Measurements from ENCODE around the gene TBC1D22B.
"Not testable (repeated sequence)": the region's sequence is repeated elsewhere in the genome, so short reads cannot be mapped to it uniquely, and the experiment has no call there.

The TBC1D22B gene

DNA sequence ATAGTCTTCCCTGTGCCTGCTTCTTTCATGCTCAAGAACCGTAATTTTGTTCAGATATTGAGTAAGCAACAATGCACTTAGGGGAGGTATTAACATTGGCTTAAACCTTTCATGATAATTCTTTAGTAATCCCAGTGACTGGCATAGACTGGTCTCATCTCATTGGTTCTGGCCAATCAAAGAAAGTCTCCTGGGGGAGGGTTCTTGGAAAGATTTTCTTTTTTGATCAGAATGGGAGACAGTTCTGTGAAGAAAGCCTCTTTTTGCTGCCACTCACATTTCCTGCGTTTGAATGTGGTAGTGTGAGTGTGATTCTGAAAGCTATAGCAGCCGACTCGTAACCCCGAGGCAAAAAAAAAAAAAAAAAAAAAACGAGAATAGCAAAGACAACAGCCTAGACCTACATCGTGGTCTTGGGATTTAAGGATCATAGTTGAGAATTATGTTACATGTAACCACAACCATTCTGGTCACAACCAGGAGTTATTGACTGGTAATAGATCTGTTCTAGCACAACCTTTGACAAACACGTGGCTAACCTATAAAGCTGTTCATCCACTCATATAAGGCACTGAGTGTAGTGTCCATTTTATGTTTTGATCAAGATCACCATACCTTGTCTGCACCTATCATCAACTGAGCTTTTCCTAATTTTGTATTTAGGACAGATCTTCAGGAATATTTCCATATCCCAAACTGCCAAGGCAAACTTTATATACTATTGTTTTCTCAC, 15.4 kb downstream of the TBC1D22B start:
- DNase-seq, result no peak

DNA sequence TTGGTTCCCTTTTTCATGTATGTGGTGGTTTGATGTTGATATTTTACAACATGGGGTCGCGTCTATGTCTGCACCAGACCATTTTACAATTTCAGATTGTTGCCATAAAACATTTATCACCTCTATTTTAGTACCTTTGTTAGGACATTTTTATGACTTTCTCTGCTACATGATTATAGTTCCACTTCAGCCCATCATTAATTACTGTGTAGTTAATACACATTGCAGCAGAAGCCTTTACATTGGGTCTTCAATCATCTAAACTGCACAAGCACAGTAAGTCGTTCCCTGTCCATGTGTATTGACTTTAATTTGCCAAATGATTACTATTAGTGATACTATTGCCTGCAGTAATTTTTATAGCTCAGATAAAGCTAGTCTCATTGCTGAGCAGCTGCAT, 16.1 kb downstream of the TBC1D22B start:
- no peak for DNase-seq

DNA sequence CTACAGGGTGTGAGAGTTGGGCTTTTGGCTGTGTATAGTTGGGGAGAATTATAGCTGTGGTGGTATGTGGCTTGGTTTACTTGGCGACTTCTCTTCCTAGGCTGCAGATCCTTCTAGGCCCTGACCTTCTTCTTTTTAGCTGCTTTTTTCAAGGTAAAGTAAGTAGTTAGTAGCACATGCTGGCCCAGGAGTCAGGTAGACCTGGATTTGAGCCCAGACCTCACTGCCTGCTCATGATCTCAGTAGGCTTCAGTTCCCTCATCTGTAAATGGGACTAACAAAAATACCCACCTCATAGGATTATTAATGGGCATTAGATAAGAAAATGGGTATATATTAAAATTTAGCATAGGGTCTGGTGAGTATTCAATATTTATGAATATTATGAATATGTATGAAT, 17.8 kb downstream of the TBC1D22B start:
- DNase-seq, result no peak

DNA sequence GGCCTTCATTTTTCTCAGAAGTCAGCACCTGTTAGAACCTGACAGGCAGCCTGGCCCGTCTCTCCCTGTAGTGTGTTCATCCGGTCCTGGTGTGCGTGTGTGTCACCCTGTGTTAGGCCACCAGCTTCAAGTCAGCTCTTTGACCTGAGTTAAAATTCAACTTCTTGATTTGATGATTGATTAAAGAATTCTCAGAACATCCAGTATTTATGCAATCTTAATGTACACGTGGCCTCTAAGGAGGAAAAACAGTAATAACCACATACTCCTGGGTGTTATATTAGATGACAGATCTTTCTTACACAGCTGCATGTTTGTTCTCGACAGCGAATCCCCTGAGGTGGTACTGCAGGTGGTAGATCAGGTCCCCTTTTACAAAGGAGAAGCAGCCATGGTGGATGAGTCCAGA, 19.4 kb downstream of the TBC1D22B start:
- DNase-seq, result no peak

DNA sequence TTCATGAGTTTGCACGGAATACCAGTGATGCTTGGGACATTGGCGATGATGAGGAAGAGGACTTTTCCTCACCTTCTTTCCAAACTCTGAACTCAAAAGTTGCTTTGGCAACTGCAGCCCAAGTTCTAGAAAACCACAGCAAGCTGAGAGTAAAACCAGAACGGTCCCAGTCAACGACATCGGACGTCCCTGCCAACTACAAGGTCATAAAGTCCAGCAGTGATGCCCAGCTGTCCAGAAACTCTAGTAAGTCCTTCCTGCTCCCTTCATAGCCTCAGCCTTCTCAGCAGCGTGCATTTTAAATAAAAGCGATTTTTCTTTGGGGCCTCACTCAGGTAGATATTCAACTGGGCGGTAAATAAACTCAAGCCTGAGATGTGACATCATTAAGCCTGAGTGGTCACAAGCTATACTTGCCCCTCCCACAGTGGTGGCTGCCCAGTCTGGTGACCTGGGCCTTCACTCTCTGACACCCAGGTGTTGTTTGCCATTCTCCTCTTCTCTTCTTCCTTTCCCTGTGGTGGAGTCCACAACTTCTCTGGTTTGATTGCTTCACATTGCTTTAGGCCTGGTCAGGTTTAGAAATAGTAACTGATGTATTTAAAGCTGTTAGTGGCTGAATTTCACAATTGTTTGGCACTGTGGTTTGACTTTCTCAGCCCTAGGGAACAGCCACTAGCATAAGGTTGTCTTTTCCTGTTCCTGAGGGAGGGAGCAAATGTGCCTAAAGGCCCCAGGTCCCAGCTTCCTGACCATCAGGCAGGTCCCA, 22.0 kb downstream of the TBC1D22B start:
- no peak for DNase-seq

DNA sequence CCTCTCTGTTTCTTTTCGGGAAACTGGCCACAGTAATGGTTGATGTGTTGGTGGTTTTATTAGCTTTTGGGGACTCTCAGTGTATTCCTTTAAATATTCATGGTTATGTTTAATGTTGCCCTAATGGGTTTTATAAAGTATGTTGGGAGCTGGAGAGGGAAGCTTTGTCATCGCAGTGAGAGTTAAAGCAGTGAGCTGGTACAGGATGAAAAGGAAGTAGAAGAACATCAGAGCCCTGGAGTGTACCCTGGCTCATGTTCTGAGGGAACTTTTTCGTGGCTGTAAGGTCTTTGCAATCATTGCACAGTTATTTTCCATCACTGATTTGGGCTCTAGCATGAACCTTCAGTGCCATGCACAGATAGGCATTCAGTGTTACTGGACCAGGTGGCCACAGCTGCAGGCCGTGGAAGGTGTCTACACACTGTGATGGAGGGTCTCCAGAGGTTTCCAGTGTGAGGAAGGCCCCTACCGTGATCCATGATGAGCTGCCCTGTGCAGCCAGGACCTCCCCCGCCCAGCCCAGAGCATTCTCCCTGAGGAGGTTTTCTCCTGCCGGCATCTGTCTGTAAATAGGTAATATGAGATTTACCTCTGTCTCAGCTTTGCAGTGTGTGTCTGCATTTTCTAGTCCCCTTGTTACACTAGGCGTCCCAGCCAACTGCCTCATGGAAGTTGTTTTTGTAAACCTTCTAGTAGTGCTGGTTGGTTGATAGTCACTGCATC, 22.8 kb downstream of the TBC1D22B start:
- no peak for DNase-seq

DNA sequence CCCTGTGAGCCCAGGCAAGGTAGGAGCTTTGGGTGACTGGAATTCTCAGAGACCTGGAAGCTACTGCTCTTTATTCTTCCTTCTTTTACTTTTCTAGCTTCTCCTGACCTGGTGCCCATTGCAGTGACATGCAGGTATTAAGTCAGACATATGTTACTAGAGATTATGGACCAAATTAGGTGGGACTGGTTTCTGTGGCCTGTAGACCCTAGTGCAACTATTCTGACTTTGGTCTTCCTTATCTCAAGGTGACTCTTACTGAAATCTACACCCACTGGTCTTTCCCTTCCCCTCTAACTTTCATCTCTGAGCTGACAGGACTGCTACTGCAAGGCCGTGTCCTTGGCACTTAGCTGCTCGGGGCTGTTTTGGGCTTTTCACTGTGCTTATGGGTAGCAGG, 24.8 kb downstream of the TBC1D22B start:
- no peak for DNase-seq

DNA sequence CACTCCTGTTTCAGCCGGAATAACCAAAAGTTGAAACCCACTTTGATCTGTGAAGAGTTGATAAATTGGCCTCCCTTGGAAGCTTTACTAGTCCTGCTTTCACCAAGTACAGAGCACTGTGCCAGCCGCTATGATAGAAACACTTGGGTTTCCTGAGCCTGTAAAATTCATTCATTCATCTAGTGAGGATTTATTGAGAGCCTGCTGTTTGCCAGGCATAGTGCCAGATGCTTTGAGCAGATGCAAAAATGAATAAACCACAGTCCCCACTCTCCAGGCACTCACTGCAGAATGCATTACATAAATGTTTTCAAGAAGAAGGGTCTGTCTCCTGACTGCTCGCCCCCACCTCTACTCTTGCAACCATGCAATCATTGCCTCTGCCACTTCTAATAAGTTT, 25.7 kb downstream of the TBC1D22B start:
- DNase-seq, result no peak

DNA sequence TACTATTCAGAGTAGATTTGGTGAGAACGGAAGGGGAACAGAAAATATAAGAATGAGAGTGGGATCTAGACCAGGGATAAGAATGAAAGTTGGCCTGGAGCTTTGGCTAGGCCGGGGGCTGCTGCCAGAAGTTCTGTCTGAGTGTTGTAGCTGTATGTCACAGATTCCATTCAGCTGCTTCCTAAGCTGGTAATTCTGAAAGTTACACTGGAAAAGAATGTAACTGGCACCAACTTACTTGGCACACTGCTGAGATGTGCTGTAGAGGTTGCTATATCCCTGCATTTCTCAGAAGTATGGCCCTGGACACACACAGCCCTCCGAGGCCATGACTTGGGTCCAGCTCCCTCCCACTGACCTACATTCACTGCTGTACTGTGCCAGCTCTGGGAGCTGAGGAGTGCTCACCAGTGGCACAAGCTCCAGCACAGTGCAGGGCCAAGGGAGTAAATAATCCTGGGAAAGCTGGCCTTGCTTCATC, 26.1 kb downstream of the TBC1D22B start:
- no peak for DNase-seq

DNA sequence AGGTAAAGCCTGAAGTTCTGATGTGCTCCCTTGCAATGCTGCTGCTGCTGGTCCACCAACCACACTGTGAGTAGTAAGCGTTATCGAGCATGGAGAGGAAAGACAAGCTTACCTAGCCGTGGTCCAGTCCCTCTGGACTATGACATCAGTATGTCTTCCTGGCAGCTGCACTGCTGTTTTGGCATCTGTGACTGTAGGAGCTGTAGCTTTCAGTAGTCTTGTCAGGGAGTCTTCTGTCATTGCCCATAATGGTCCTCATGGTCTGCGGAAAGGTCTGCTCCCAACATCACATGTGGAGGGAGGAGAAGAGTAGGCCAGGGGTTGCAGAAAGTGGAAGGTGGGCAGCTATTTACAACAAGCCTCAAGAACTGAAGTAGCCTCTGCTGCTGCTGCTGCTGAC, 27.2 kb downstream of the TBC1D22B start:
- DNase-seq, result no peak

DNA sequence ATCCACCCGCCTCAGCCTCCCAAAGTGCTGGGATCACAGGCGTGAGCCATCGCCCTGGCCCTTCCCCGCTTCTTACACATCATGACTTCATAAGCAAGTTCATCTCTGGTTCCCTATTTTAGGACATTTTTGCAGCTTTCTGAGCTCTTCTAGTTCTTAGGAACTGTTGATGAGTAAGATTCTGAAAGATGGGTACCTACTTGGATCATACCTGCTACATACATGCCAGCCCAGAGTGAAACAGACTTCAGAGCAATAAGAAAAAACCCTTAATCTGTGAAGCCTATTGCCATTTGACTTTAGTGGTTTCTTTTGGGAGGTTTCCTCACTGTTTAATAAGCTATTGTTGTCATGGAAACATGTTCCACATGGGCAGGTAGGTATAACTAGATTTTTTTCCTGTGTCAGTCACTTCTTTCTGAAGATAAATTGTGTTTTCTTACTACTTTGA, 28.3 kb downstream of the TBC1D22B start:
- DNase-seq, result no peak

DNA sequence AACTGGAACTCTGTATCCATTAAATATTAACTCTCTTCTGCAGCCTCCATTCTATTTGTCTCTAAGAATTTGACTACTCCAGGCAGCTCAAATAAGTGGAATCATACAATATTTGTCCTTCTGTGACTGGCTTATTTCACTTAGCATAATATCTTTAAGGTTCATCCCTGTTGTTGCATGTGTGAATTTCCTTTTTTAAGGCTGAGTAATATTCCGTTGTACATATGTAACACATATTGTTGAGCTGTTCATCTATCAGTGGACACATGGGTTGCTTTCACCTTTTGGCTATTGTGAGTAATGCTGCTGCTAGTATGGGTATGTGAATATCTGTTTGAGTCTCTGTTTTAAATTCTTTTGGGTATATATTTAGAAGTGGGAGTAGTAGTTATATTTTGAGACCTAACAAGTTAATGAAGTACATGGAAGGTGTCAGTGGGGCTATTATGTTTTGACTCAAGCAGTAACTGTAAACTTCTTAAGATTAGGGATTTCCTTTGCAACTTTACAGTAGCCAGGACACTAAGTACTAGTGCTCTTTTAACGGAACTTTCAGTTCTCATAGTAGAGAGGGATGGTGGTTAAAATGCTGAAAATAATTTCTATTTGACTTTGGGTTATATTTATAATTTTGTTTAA, 30.1 kb downstream of the TBC1D22B start:
- no peak for DNase-seq

DNA sequence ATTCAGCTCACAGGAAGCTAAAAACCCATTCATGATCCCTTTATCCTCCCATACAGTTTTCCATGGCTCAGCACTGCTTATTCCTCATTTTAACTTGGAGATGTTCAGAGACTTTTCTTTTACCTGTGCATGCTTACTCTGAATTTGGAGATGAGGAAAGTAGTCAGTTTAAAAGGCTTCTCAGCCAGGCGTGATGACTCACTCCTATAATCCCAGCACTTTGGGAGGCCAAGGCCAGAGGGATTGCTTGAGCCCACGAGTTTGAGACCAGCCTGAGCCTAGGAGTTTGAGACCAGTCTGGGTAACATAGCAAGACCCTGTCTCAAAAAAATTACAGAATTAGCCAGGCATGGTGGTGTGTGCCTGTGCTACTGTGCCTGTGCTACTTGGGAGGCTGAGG, 30.7 kb downstream of the TBC1D22B start:
- DNase-seq, result no peak

DNA sequence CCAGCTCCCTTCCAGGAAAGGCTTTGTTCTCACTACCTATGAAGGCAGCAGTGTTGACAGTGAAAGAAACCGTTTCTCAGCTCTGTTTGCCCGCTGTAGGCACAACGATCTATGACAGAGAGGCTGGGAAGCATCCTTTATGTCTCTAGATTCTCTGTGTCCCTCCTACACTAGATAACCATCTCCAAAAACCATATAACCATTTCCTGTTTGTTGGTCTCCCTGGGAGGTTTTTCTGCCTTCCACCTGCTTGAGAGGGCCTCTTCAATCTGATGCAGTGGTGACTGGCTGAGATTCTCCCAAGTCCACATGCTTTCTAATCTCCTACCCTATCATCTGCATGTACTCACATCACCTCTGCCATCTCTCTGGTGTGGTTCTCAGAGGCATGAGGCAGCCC, 32.4 kb downstream of the TBC1D22B start:
- no peak for DNase-seq

DNA sequence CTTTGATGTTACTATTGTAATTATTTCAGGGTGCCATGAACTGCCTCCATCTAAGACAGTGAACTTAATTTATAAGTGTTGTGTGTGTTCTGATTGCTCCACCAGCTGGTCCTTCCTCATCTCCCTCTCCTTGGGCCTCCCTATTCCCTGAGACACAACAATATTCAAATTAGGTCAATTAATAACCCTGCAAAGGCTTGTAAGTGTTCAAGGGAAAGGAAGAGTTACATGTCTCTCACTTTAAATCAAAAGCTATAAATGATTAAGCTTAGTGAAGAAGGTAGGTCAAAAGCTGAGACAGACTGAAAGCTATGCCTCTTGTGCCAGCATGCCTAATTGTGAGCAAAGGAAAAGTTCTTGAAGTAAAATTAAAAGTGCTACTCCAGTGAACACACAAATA, 35.9 kb downstream of the TBC1D22B start:
- DNase-seq, result no peak

DNA sequence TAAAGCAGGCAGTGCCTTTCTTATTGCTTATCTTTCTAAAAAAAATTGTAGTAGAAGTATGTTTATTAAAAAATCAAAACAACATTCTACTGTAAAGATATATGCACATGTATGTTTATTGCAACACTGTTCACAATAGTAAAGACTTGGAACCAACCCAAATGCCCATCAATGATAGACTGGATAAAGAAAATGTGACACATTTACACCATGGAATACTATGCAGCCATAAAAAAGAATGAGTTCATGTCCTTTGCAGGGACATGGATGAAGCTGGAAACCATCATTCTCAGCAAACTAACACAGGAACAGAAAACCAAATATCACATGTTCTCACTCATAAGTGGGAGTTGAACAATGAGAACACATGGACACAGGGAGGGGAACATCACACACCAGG, 40.1 kb downstream of the TBC1D22B start:
- DNase-seq, result not testable (repeated sequence)

DNA sequence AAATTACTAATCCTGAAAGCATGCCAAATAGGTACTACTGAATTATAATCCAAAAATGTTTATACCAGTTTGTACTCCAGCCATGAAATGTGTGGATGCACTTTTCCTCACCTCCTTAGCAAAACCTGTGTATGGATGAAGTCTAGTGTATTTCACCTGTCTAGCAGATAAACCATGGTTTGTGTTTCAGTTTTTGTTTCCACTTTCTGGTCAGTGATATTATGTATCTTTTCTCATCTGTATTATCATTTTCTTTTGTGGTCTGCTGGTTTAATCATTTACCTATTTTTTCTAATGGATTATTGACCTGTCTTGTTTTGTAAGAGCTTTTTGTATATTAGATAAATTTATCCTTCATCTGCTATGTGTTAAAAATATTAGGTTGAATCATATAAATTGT, 41.4 kb downstream of the TBC1D22B start:
- DNase-seq, result no peak

DNA sequence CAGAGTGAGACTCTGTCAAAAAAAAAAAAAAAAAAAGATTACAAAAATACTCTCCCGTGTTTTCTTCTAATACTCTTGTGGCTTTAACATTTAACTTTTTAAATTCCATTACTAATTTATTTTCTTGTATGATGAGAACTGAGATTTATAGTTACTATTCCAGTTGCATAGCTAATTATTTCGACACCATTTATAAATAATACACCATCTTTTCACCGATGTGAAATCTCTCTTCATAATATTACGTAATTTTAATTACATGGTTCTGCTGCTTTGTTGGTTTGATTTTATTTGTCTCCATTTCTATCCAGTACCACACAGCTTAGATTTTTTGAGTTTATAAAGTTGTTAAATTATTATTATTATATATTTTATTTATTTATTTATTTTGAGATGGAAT, 42.4 kb downstream of the TBC1D22B start:
- DNase-seq, result no peak

DNA sequence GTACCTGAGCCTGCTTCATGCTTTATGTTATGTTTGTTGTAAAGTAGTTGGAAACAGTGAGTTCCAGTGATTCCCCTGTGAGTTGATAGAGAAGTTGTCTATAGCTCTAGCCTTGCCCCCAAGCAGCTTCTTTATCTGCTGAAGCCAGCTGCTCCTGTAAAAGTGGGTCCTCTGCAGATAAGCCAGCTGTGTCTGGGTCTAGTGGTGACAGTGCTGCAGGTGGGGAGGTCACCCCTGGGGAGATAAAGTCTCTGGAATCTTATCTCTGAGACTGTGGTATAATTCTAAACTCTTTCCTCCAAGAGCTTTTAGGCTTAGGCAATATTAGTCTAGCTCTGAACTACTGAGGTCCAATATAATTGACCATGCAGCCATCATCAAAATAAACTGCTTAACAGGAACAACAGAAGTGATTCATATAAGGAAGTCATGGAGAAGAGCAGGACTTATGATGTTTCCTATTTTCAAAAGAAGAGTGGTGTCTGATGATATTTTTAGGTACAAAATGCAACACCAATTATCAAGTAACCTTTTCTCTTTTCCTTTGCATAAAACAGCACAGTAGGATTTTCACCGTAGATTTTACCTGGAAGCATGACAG, 44.6 kb downstream of the TBC1D22B start:
- DNase-seq, result no peak

DNA sequence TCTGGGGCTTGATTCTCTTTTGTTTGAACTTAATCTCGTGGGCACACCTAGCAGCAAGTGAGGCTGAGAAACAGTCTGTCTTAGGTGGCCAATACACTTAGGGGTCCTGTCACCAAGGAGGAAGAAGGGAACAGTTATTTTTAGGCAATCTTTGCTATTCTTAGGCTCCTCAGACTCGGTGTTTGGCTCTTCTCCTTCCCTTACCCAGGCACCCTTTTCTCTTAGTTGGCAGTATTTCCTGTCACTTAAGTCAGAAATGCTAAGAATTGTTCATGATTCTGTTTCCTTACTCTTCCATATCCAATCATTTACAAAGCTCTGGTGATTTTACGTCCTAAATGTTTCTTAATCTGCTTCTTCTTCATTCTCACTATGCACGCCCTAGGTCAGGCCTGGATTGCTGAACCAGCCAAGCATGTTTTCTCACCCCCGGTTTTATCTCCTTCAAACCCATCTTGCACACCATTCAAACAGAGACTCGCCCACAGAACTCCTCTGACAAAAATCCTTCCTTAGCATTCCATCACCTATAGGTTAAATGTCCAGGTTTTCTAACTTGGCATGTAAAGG, 45.6 kb downstream of the TBC1D22B start:
- no peak for DNase-seq

DNA sequence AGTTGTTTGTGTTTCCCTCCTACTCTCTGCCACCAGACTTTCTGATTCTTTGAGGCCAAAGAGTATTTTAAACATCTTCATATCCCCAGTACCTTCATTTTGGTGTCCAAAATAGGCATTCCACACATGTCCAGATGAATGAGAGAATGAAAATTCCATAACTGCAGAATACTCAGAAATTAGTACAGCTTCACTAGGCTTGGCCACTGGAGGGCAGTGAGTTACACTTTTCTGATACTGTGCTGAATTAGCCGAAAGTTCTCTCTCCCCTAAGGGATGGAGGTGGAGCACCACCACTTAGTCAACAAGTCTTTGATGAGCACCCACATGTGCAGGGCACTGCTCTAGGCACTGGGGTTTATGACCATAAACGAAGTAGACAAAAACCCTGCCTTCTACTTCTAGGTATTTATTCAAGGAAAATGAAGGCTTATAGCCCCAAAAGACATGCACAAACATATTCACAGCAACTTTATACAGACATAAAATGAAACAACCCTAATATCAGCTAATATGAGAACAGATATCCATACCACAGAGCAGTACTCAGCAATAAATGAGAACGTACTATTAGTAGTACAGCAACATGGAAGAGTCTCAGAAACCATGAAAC, 46.4 kb downstream of the TBC1D22B start:
- no peak for DNase-seq

DNA sequence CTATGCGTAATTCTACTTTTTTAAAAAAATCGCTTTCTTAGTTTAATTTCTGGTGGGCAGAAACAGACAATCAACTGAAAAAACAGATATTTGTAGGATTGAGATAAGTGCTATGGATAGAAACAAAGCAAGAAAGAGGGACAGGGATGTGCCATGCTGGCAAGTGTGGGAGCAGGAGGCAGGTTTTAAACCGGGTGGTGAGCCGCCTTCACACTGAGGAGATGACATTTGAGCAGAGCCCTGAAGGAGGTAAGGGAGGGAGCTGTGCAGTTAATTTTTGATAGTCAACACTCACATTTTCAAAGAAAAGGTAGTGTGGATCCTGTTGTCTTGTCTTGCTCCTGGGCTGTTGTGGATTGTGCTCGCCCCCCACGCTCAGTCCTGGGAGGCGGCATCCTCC, 47.2 kb downstream of the TBC1D22B start:
- DNase-seq, result no peak
